Neutrophil (primary cell): ENCODE measurements around the gene TTLL7.

Experiments
- H3K27ac ChIP-seq: fragments of 200-600 bp; sonication (generic); 2 replicates; pipeline ENCODE4 v1.5.1; 2016; ENCODE audit warnings: mild to moderate bottlenecking, moderate library complexity
- H3K27me3 ChIP-seq: fragments of 200-600 bp; sonication (generic); 2 replicates; pipeline ENCODE4 v1.6.0; 2016; ENCODE audit warnings: mild to moderate bottlenecking
- H3K36me3 ChIP-seq: fragments of 200-600 bp; sonication (generic); 2 replicates; pipeline ENCODE4 v1.5.1; 2017
- H3K4me1 ChIP-seq, 2 experiments: fragments of 200-600 bp in 1 of 2; sonication (generic) in 1 of 2; 1 replicate in 1 of 2; 2 replicates in 1 of 2; pipeline versions ENCODE4 v1.5.1 to v1.6.1; 2013 to 2016; ENCODE audit warnings: low read depth in 1 of 2, low read length in 1 of 2, mild to moderate bottlenecking in 1 of 2, moderate library complexity in 1 of 2; ENCODE audit not compliant: control insufficient read depth in 1 of 2, insufficient read depth in 1 of 2
- H3K4me3 ChIP-seq, 2 experiments: fragments of 200-600 bp in 1 of 2; sonication (generic) in 1 of 2; 1 replicate in 1 of 2; 2 replicates in 1 of 2; pipeline ENCODE4 v1.5.1; 2013 to 2016; ENCODE audit warnings: low read depth in 1 of 2, low read length in 1 of 2, mild to moderate bottlenecking in 1 of 2, moderate library complexity in 1 of 2
- H3K9me3 ChIP-seq: fragments of 200-600 bp; sonication (generic); 2 replicates; pipeline ENCODE4 v1.5.1; 2016
- TF ChIP-seq, protein P1 (sequence below): fragments of 200-600 bp; sonication (generic); IDR thresholded peaks from 2 replicates; pipeline ENCODE4 v1.5.1; 2016; ENCODE audit warnings: antibody characterized with exemption

Gene TTLL7

DNA sequence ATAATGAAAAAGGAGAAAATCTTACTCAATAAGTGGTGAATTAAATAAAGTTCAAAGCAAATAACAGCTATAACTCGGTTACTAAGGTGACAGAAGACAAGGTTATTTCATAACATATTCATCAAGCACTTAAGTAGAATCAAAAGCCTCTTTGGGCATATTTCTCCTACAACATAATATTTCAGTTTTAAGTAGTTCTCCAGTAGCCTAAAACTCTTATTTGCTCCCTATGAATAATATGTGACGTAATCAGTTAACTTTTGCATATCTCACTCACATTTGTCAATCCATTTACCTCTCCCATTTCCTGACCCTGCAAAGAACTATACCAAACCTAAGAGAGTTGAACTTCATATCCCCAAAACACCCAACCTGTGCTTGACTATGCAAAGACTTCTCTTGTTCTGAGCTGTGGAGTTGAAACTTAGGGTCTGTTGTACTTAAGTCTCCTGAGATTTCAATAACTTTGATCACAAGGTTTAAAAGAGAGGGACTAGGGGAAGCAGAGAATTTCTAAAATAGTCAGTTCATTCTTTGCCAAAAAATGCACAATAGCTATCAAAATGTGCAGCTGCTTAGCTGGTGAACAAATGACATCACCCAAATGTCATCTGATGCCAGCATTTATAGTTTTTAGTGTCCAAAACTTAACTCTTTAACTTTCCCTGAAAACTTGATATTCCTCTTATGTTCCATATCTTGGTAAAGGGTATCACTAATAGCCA lies 37.2 kb downstream of the TTLL7 start:
- TF ChIP-seq, protein P1, sequence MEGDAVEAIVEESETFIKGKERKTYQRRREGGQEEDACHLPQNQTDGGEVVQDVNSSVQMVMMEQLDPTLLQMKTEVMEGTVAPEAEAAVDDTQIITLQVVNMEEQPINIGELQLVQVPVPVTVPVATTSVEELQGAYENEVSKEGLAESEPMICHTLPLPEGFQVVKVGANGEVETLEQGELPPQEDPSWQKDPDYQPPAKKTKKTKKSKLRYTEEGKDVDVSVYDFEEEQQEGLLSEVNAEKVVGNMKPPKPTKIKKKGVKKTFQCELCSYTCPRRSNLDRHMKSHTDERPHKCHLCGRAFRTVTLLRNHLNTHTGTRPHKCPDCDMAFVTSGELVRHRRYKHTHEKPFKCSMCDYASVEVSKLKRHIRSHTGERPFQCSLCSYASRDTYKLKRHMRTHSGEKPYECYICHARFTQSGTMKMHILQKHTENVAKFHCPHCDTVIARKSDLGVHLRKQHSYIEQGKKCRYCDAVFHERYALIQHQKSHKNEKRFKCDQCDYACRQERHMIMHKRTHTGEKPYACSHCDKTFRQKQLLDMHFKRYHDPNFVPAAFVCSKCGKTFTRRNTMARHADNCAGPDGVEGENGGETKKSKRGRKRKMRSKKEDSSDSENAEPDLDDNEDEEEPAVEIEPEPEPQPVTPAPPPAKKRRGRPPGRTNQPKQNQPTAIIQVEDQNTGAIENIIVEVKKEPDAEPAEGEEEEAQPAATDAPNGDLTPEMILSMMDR: no peak
- Histone ChIP-seq H3K4me3 (no peak overlapping the region), H3K36me3 (no peaks in the 10 kb centered on the region), H3K27ac (no peak overlapping the region), H3K27me3 (no peaks in the 10 kb centered on the region), H3K9me3 (no peaks in the 10 kb centered on the region), H3K4me1 (no peaks in the 10 kb centered on the region)

GRCh38 chr1:83960669-83961277 lies 38.2 kb downstream of the TTLL7 start:
- Histone ChIP-seq H3K9me3 (no peaks in the 10 kb centered on the region), H3K4me3 (no peak overlapping the region), H3K4me1 (no peaks in the 10 kb centered on the region), H3K36me3 (no peaks in the 10 kb centered on the region), H3K27ac (no peak overlapping the region), H3K27me3 (no peaks in the 10 kb centered on the region)
- TF ChIP-seq, protein P1: no peak

- TF ChIP-seq, protein P1: no peak
- Histone ChIP-seq H3K27me3 (no peaks in the 10 kb centered on the region), H3K4me3 (no peak overlapping the region), H3K27ac (no peak overlapping the region), H3K9me3 (no peaks in the 10 kb centered on the region), H3K4me1 (no peaks in the 10 kb centered on the region), H3K36me3 (no peaks in the 10 kb centered on the region)
Measured at GRCh38 chr1:83959824-83960498, 39.0 kb downstream of the TTLL7 start.

DNA sequence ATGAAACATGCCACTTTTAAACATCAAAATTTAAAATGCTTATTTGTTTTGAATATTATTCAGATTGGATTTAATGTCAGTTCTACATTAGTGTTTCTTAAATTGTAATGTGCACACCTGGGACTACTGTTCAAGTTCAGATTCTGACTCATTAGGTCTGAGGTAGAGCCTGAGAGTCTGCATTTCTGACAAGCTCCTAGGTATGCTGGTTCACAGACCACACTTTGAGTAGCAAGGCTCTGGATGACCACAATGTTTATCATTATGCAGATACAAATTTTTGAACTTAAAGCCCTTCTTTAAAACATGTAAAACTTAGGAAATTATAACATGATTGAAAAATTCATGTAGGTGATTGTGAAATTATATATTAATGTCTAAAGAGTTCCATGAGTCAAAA lies 40.2 kb downstream of the TTLL7 start:
- no peaks in the 10 kb centered on the region for H3K9me3 ChIP-seq
- TF ChIP-seq, protein P1: no peak
- H3K36me3 ChIP-seq: no peaks in the 10 kb centered on the region
- H3K4me3 ChIP-seq: no peak overlapping the region
- H3K27ac ChIP-seq: no peak overlapping the region
- H3K27me3 ChIP-seq: no peaks in the 10 kb centered on the region
- H3K4me1 ChIP-seq: no peaks in the 10 kb centered on the region

DNA sequence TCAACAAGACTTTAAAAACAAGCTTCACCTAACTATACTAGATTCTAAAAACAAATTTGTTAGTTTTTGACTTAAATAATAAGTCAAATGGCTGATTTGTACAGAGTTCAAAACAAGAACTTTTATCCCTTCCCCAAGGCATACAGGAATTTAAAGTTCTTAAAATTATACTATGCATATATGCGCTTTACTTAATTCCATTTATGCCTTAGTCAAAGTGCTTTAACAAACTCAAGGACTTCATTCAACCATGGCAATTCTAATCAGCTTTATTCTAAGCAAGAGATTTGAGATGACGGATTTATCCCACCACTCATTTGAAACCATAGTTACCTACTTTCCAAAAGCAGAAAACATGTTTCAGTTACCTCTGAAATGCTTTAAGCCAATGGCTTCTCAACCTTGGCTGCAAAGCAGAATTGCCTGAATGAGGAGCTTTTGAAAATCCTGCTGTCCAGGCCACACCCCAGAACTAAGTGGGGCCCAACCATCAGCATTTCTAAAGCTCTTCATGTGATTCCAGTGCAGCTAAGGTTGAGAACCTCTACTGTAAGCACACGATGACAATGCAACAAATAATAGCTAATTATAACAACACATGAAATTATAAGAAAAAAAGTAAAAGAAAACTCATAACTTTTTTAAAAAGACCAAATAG lies 44.6 kb downstream of the TTLL7 start:
- TF ChIP-seq, protein P1: no peak
- Histone ChIP-seq H3K36me3 (no peaks in the 10 kb centered on the region), H3K4me3 (no peak overlapping the region), H3K27ac (no peak overlapping the region), H3K27me3 (no peaks in the 10 kb centered on the region), H3K4me1 (no peaks in the 10 kb centered on the region), H3K9me3 (no peaks in the 10 kb centered on the region)
